ENCODE measurements around the gene LDB2.

- TF ChIP-seq ZNF274 (IDR thresholded peaks at IDR 0.05; ENCODE audit: low read depth, low read length), result no peak
- no peak for TF ChIP-seq SUZ12 (IDR thresholded peaks at IDR 0.05; ENCODE audit: extremely low read depth, insufficient read depth, insufficient read length)
- TF ChIP-seq YY1 (IDR thresholded peaks at IDR 0.05; ENCODE audit: insufficient read depth, insufficient read length), result no peak
Measured at GRCh38 chr4:16713271-16713670, 185.2 kb downstream of the LDB2 start.

Measured in NT2/D1 (cell line).